ENCODE data around the gene PPFIA2. TPM values are rescaled to one million over a fixed set of nuclear protein-coding genes. Genes with fewer than 3 reads are reported as not detected.

PPFIA2 gene
- total RNA-seq, 2 experiments from 2014 or later = not detected

DNA sequence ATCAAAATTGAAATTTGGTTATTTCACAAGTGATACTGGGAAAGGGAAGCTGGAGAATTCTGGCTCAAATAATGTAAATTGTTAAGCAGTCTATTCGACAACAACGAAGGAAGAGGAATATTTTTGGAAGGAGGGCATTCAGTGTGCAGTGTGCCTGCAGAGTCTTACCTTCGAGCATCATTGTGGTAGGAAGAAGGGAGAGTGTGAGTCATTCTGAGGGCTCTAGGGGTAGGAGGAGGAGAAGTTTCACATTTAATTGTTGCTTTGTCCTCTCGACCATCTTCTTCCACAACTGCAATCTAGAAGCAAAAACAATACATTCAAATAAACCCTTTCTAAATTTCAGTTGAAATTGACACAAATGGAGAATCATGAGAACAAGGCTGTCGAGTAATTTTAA lies 418.2 kb downstream of the PPFIA2 start:
- H3K4me1 Mint-ChIP-seq (ENCODE audit: low read depth) = no peaks in the 10 kb centered on the region
- H3K27ac Mint-ChIP-seq = no peak overlapping the region

DNA sequence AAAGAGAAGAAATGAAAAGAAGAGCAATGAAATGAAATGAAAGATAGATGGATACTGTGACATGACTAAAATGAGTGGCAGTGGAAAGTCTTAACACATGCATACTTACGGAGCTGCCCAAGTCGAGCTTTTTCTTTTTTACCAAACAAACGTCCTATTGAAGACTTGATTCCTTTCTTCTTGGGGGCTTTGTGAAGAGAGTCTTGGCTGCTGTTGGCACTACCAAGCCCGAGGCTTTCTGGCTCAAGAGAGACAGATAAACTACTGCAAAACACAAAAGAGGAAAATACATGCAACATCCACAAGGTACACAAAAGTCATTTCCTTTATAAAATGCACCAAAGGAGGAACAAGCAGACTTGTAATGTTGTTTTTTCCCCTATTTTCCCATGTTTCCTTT lies 420.1 kb downstream of the PPFIA2 start:
- Mint-ChIP-seq H3K27ac (no peak overlapping the region), H3K27me3 (no peaks in the 10 kb centered on the region)

More for the DNA sequence above, 418.2 kb downstream of the PPFIA2 start:
- ChIA-PET CTCF (no interaction called here), POLR2A (no interaction called here)
- H3K27ac ChIP-seq (ENCODE audit: low read depth in 1 of 2, low read length in 2 of 2) = no peak overlapping the region
- H3K36me3 ChIP-seq (ENCODE audit: insufficient read depth, low read length) = no peaks in the 10 kb centered on the region
- no peaks in the 10 kb centered on the region for H3K36me3 Mint-ChIP-seq (ENCODE audit: low read depth)
- H3K27me3 ChIP-seq (ENCODE audit: control insufficient read depth in 1 of 2, insufficient read depth in 2 of 2, low read length in 2 of 2) = no peaks in the 10 kb centered on the region
- H3K4me3 ChIP-seq (ENCODE audit: low read length) = no peak overlapping the region
- ATAC-seq (ENCODE audit: poor library complexity) = no peak
- no peaks in the 10 kb centered on the region for H3K4me1 ChIP-seq (ENCODE audit: insufficient read depth, low read length)
- H3K27me3 Mint-ChIP-seq = no peaks in the 10 kb centered on the region
- no peak overlapping the region for H3K4me3 Mint-ChIP-seq
- intact Hi-C loops (cut with DNase I, micrococcal nuclease) = no loop called here
- no peaks in the 10 kb centered on the region for H3K9me3 ChIP-seq (ENCODE audit: control insufficient read depth in 1 of 2, insufficient read depth in 1 of 2, low read length in 2 of 2)
- no peaks in the 10 kb centered on the region for H3K9me3 Mint-ChIP-seq
- no peak for DNase-seq
- TF ChIP-seq, protein P1, sequence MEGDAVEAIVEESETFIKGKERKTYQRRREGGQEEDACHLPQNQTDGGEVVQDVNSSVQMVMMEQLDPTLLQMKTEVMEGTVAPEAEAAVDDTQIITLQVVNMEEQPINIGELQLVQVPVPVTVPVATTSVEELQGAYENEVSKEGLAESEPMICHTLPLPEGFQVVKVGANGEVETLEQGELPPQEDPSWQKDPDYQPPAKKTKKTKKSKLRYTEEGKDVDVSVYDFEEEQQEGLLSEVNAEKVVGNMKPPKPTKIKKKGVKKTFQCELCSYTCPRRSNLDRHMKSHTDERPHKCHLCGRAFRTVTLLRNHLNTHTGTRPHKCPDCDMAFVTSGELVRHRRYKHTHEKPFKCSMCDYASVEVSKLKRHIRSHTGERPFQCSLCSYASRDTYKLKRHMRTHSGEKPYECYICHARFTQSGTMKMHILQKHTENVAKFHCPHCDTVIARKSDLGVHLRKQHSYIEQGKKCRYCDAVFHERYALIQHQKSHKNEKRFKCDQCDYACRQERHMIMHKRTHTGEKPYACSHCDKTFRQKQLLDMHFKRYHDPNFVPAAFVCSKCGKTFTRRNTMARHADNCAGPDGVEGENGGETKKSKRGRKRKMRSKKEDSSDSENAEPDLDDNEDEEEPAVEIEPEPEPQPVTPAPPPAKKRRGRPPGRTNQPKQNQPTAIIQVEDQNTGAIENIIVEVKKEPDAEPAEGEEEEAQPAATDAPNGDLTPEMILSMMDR (IDR thresholded peaks at IDR 0.05) = no peak

DNA sequence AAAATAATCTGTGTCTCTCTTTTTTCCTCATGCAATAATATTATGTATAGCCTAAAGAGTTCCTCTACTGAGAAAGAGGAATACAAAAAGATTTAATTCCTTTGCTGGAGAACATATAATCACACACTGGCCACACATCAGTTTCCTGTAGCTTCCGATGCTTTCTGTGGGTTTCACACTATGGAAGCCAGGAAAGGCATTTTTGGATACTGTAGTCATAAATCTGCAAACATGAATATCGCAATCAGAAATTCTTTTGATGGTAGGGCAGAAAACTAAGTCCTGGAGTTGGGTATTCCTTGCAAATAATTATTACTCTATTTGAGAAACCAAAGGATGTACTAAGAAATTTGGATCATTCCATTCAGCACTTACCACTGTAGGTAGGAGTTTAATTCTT lies 421.3 kb downstream of the PPFIA2 start:
- Mint-ChIP-seq H3K27ac (no peak overlapping the region), H3K27me3 (no peaks in the 10 kb centered on the region), H3K36me3 (ENCODE audit: low read depth) (no peaks in the 10 kb centered on the region), H3K9me3 (peaks cover 5% of the 10 kb centered on the region), H3K4me3 (no peak overlapping the region), H3K4me1 (ENCODE audit: low read depth) (no peaks in the 10 kb centered on the region)
- intact Hi-C loops (cut with DNase I, micrococcal nuclease) = no loop called here
- TF ChIP-seq, protein P1 (IDR thresholded peaks at IDR 0.05) = no peak
- POLR2A ChIA-PET = no interaction called here
- no peaks in the 10 kb centered on the region for H3K4me1 ChIP-seq (ENCODE audit: insufficient read depth, low read length)
- no peak for DNase-seq
- no peaks in the 10 kb centered on the region for H3K36me3 ChIP-seq (ENCODE audit: insufficient read depth, low read length)
- H3K4me3 ChIP-seq (ENCODE audit: low read length) = no peak overlapping the region
- no peaks in the 10 kb centered on the region for H3K9me3 ChIP-seq (ENCODE audit: control insufficient read depth in 1 of 2, insufficient read depth in 1 of 2, low read length in 2 of 2)
- H3K27me3 ChIP-seq (ENCODE audit: control insufficient read depth in 1 of 2, insufficient read depth in 2 of 2, low read length in 2 of 2) = no peaks in the 10 kb centered on the region
- CTCF ChIA-PET = interaction anchor here (1.3 kb wide), 1 partner anchor 16 kb away, joined by 3 read pairs; no protein-coding TSS in a partner anchor
- H3K27ac ChIP-seq (ENCODE audit: low read depth in 1 of 2, low read length in 2 of 2) = no peak overlapping the region
- no peak for ATAC-seq (ENCODE audit: poor library complexity)

More for the DNA sequence above, 420.1 kb downstream of the PPFIA2 start:
- POLR2A ChIA-PET = no interaction called here
- Histone ChIP-seq H3K36me3 (ENCODE audit: insufficient read depth, low read length) (no peaks in the 10 kb centered on the region), H3K4me3 (ENCODE audit: low read length) (no peak overlapping the region), H3K27me3 (ENCODE audit: control insufficient read depth in 1 of 2, insufficient read depth in 2 of 2, low read length in 2 of 2) (no peaks in the 10 kb centered on the region), H3K9me3 (ENCODE audit: control insufficient read depth in 1 of 2, insufficient read depth in 1 of 2, low read length in 2 of 2) (no peaks in the 10 kb centered on the region), H3K27ac (ENCODE audit: low read depth in 1 of 2, low read length in 2 of 2) (no peak overlapping the region), H3K4me1 (ENCODE audit: insufficient read depth, low read length) (no peaks in the 10 kb centered on the region)
- CTCF ChIA-PET = no interaction called here
- intact Hi-C loops (cut with DNase I, micrococcal nuclease) = no loop called here
- TF ChIP-seq, protein P1 (IDR thresholded peaks at IDR 0.05) = no peak
- no peak for ATAC-seq (ENCODE audit: poor library complexity)
- no peaks in the 10 kb centered on the region for H3K36me3 Mint-ChIP-seq (ENCODE audit: low read depth)
- H3K4me1 Mint-ChIP-seq (ENCODE audit: low read depth) = no peaks in the 10 kb centered on the region
- H3K9me3 Mint-ChIP-seq = no peaks in the 10 kb centered on the region
- DNase-seq = no peak
- H3K4me3 Mint-ChIP-seq = no peak overlapping the region
